K562 (cell line): Measurements from ENCODE around the gene YTHDF1. TPM values are rescaled to one million over a fixed set of nuclear protein-coding genes. Genes with fewer than 3 reads are reported as not detected.

Experiments
- ATAC-seq: fragments of 200-7000 bp; cut with Tn5 transposase; 3 replicates; pipeline ENCODE4 v1.9.1; 2020; ENCODE audit warnings: moderate library complexity
- BruUV-seq: library from RNA; stranded (reverse); fragments of 400-500 nt; replicated peaks from 2 replicates; lab custom pipeline; 2021; lab: Mats Ljungman, UMichigan
- CTCF ChIA-PET: fragments of 300-600 bp; formaldehyde crosslinking; extraction: SDS; loops from one replicate; lab custom pipeline; 2021; ENCODE audit warnings: low intra/inter-chr PET ratio; lab: Yijun Ruan, JAX
- POLR2A ChIA-PET: fragments of 300-600, 350-650 bp; sonication (Branson Sonifier 250); formaldehyde crosslinking; extraction: SDS; loops from one replicate; lab custom pipeline; 2021; ENCODE audit warnings: antibody characterized with exemption, inconsistent platforms; lab: Yijun Ruan, JAX
- DNase-seq, 4 experiments: peaks; one replicate each; pipeline versions ENCODE4 v3.0.0 to v3.0.0-alpha.2; 2011 to 2018; ENCODE audit warnings: low spot score in 3 of 4, mixed read lengths in 3 of 4; ENCODE audit errors: extremely low read depth in 1 of 4
- FAIRE-seq: peaks from 2 replicates; lab custom pipeline; 2011; peaks lifted over from hg19 to GRCh38; lab: Jason Lieb, UNC
- H2AFZ ChIP-seq: 2 replicates; pipeline ENCODE4 v1.6.0; 2011; ENCODE audit warnings: low read depth, low read length, control low read depth, inconsistent platforms
- H3K27ac ChIP-seq: fragments of 200-600 bp; 3 replicates; pipeline ENCODE4 v1.8.0; 2011; ENCODE audit warnings: low read depth, mild to moderate bottlenecking, control low read depth, inconsistent platforms, low read length, moderate library complexity, mixed read lengths; ENCODE audit errors: extremely low read depth
- H3K27me3 ChIP-seq, 2 experiments: fragments of 300-600 bp in 1 of 2; 2 replicates in 1 of 2; 3 replicates in 1 of 2; pipeline versions ENCODE4 v1.6.0 to v1.8.0; 2011; ENCODE audit warnings: inconsistent platforms in 2 of 2, low read length in 2 of 2, mild to moderate bottlenecking in 1 of 2, mixed read lengths in 1 of 2, moderate library complexity in 1 of 2; ENCODE audit not compliant: control insufficient read depth in 2 of 2, insufficient read depth in 2 of 2
- H3K36me3 ChIP-seq: fragments of 300-600 bp; 3 replicates; pipeline ENCODE4 v1.8.0; 2011; ENCODE audit warnings: mild to moderate bottlenecking, low read length, inconsistent platforms; ENCODE audit not compliant: control insufficient read depth, insufficient read depth
- H3K4me1 ChIP-seq, 2 experiments: fragments of 200-600 bp in 1 of 2; replicated peaks in 1 of 2; 2 replicates in 1 of 2; 3 replicates in 1 of 2; pipeline versions ENCODE4 v1.5.1 to v1.8.0; 2011; ENCODE audit warnings: inconsistent platforms in 2 of 2, low read length in 2 of 2, mild to moderate bottlenecking in 1 of 2, mixed read lengths in 1 of 2, moderate library complexity in 1 of 2; ENCODE audit not compliant: control insufficient read depth in 2 of 2, insufficient read depth in 2 of 2
- H3K4me2 ChIP-seq: 2 replicates; pipeline ENCODE4 v1.6.1; 2011; ENCODE audit warnings: low read length, control low read depth, inconsistent platforms, mixed read lengths; ENCODE audit not compliant: insufficient read depth
- H3K4me3 ChIP-seq: fragments of 200-600 bp; sonication (generic), shearing (Covaris generic); 2 replicates; pipeline ENCODE4 v1.5.1; 2016; ENCODE audit warnings: control low read depth, inconsistent platforms
- H3K79me2 ChIP-seq: fragments of 200-600 bp; 3 replicates; pipeline ENCODE4 v1.8.0; 2011; ENCODE audit warnings: low read length, inconsistent platforms; ENCODE audit not compliant: control insufficient read depth, insufficient read depth
- H3K9ac ChIP-seq, 2 experiments: 2 replicates each; pipeline versions ENCODE4 v1.6.0 to v1.6.1; 2011; ENCODE audit warnings: low read depth in 2 of 2, low read length in 2 of 2, control low read depth in 1 of 2, inconsistent platforms in 1 of 2, mild to moderate bottlenecking in 1 of 2, mixed read lengths in 1 of 2; ENCODE audit not compliant: insufficient read depth in 1 of 2
- H3K9me1 ChIP-seq: one replicate; pipeline ENCODE4 v1.6.0; 2011; ENCODE audit warnings: inconsistent platforms, mild to moderate bottlenecking, low read length, moderate library complexity; ENCODE audit not compliant: control insufficient read depth, insufficient read depth
- H3K9me3 ChIP-seq: replicated peaks from 2 replicates; pipeline ENCODE4 v1.5.1; 2011; ENCODE audit warnings: low read depth, low read length, inconsistent platforms; ENCODE audit not compliant: control insufficient read depth, insufficient read depth
- H4K20me1 ChIP-seq: replicated peaks from 2 replicates; pipeline ENCODE4 v1.6.1; 2011; ENCODE audit warnings: low read length, inconsistent platforms, mixed read lengths; ENCODE audit not compliant: control insufficient read depth, insufficient read depth
- NCOA2 ChIP-seq, 2 experiments: fragments of 450-650 bp; IDR thresholded peaks; 2 replicates each; pipeline ENCODE4 v1.6.1; 2018; ENCODE audit warnings: mild to moderate bottlenecking in 2 of 2, moderate library complexity in 1 of 2; ENCODE audit not compliant: partially characterized antibody in 2 of 2
- ZNF232 ChIP-seq: sonication (generic); formaldehyde crosslinking; IDR thresholded peaks from 2 replicates; pipeline ENCODE4 v1.8.0; 2022; ENCODE audit warnings: mild to moderate bottlenecking, missing genetic modification reagents
- ZNF780A ChIP-seq: fragments of 250-450 bp; sonication (Bioruptor Pico); IDR thresholded peaks from 2 replicates; pipeline ENCODE4 v1.5.0; 2021; ENCODE audit warnings: mild to moderate bottlenecking
- WGBS: fragments of 100-300 bp; shearing (Covaris generic); methylation state at CpG from one replicate; pipeline ENCODE4 v1.1.6; 2016; ENCODE audit warnings: low coverage, mixed read lengths; ENCODE audit not compliant: insufficient coverage; ENCODE audit errors: missing lambda C conversion rate; 5-methylcytosine and 5-hydroxymethylcytosine counted together
- in situ Hi-C: fragments of 300-500 bp; cut with MboI; formaldehyde crosslinking; loops from 4 replicates; pipeline ENCODE4 v1.15.0; 2018; ENCODE audit warnings: inconsistent platforms, mixed read lengths
- intact Hi-C: fragments of 100-400 bp; cut with micrococcal nuclease; formaldehyde crosslinking; loops from 2 replicates; pipeline ENCODE4 v1.14.2; 2022
- polyA plus RNA-seq, 8 experiments: library from polyadenylated mRNA; depleted of rRNA in 4 of 8; stranded (reverse) in 5 of 8; unstranded in 3 of 8; fragments of >200 nt; fragmentation: Nextera tagmentation in 2 of 8; fragmentation: Illumina TruSeq in 1 of 8; extraction: Ambion mirVana in 2 of 8; extraction: Trizol in 1 of 8; gene quantifications; 2 replicates each; pipeline versions ENCODE4 v1.2.1 to v1.2.3, GENCODE V29; 2011 to 2014; ENCODE audit warnings: inconsistent platforms in 1 of 8, missing spikeins in 1 of 8
- total RNA-seq, 7 experiments: library from RNA; depleted of rRNA in 6 of 7; stranded (reverse); fragments of >200 nt in 6 of 7; fragmentation: Illumina TruSeq in 2 of 7; extraction: Trizol in 2 of 7; gene quantifications; 2 replicates each; pipeline versions ENCODE4 v1.2.1 to v1.2.3, GENCODE V29; 2011 to 2021; ENCODE audit warnings: low replicate concordance in 1 of 7
- TF ChIP-seq, protein P1 (sequence below): fragments of 450-650 bp; IDR thresholded peaks from 2 replicates; pipeline ENCODE4 v1.6.1; 2016
- TF ChIP-seq, protein P2 (sequence below): fragments of 150-350 bp; conservative IDR thresholded peaks from 2 replicates; pipeline ENCODE4 v1.6.1; 2014; ENCODE audit warnings: low read length
- TF ChIP-seq, protein P3 (sequence below): sonication (generic); formaldehyde crosslinking; IDR thresholded peaks from 2 replicates; pipeline ENCODE4 v1.8.0; 2022; ENCODE audit warnings: mild to moderate bottlenecking, missing genetic modification reagents

The YTHDF1 gene
- total and polyA plus RNA-seq, 9 of the 15 experiments (the other 6 are each of a cell fraction or from before 2014, with no cell fraction given) = 10.1 to 42.4 (median 27.8) TPM

DNA sequence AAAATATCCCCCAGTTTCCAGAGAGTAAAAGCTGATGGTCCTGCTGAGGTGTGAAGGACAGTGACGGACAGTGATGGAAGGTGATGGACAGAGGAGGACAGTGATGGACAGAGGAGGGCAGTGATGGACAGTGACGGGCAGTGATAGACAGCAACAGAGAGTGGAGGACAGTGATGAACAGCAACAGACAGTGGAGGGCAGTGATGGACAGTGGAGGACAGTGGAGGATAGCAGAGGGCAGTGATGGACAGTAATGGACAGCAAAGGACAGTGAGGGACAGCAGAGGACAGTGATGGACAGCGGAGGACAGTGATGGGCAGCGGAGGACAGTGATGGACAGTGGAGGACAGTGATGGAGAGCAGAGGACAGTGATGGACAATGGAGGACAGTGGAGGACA, 41.0 kb upstream of the YTHDF1 start (continued):
- TF ChIP-seq ZNF232 (CRISPR knock-in tag) = no peak
- TF ChIP-seq, protein P1, sequence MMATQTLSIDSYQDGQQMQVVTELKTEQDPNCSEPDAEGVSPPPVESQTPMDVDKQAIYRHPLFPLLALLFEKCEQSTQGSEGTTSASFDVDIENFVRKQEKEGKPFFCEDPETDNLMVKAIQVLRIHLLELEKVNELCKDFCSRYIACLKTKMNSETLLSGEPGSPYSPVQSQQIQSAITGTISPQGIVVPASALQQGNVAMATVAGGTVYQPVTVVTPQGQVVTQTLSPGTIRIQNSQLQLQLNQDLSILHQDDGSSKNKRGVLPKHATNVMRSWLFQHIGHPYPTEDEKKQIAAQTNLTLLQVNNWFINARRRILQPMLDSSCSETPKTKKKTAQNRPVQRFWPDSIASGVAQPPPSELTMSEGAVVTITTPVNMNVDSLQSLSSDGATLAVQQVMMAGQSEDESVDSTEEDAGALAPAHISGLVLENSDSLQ = peak; percentile 96

DNA sequence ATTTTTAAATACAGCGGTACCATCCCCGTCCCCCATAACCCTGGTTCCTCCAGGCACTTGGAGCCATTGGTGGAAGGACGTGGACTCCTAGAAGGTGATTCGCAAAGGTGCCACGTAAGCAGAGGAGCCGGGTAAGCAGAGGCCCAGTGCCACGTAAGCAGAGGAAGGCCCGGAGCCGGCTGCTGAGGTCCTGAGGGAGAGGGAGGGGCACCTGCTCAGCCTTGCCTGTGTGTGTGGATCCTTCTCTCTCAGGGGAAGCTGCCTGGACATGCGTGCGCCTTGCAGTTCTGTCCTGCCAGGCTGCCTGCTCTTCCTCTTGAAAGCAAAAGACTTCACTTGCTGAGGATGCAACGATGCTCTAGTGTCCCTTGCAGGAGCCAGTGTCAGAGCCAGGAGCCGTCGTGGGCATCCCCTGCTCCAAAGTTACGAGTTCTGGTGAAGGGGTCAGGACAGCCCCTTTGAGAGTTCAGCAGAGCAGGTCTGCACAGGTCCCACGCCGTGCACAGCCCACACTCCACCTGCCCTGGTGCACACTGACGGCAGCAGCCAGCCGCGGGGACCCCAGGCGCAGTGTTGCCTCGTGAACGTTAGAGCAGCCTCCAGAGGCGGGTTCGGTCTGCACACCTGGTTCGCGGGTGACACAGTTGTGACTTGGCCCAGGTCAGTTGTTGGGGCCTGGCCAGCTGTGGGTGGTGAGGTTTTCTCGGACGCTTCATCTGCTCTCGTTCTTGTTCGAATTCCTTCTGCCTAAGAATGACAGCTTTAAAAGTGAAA, 40.2 kb upstream of the YTHDF1 start:
- 3% methylated on average over 25 of the region's 31 CpGs for WGBS
- ChIA-PET CTCF (no interaction called here), POLR2A (interaction anchor here (0.7 kb wide), 1 partner anchor 516 kb away, joined by 3 read pairs; no protein-coding TSS in a partner anchor)
- Histone ChIP-seq H3K9ac (no peak overlapping the region), H3K27ac (no peak overlapping the region), H2AFZ (no peak overlapping the region), H3K27me3 (peaks cover 39 to 84% of the 10 kb centered on the region in 2 experiments; a peak in 4 of 5 replicates), H3K9me3 (no peaks in the 10 kb centered on the region), H3K4me2 (no peak overlapping the region), H3K9me1 (no peaks in the 10 kb centered on the region), H4K20me1 (0 out of 2 replicates have a peak, but pooled peaks cover 15% of the 10 kb centered on the region), H3K4me3 (no peak overlapping the region), H3K36me3 (no peaks in the 10 kb centered on the region), H3K4me1 (peaks cover 0 to 32% of the 10 kb centered on the region in 2 experiments; a peak in 2 of 5 replicates), H3K79me2 (no peaks in the 10 kb centered on the region)
- DNase-seq (no peak), FAIRE-seq (no peak), ATAC-seq (no peak)
- intact Hi-C loops (no loop called here), in situ Hi-C loops (no loop called here)
- TF ChIP-seq, protein P2, sequence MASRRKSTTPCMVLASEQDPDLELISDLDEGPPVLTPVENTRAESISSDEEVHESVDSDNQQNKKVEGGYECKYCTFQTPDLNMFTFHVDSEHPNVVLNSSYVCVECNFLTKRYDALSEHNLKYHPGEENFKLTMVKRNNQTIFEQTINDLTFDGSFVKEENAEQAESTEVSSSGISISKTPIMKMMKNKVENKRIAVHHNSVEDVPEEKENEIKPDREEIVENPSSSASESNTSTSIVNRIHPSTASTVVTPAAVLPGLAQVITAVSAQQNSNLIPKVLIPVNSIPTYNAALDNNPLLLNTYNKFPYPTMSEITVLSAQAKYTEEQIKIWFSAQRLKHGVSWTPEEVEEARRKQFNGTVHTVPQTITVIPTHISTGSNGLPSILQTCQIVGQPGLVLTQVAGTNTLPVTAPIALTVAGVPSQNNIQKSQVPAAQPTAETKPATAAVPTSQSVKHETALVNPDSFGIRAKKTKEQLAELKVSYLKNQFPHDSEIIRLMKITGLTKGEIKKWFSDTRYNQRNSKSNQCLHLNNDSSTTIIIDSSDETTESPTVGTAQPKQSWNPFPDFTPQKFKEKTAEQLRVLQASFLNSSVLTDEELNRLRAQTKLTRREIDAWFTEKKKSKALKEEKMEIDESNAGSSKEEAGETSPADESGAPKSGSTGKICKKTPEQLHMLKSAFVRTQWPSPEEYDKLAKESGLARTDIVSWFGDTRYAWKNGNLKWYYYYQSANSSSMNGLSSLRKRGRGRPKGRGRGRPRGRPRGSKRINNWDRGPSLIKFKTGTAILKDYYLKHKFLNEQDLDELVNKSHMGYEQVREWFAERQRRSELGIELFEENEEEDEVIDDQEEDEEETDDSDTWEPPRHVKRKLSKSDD = no peak
- TF ChIP-seq, protein P3, sequence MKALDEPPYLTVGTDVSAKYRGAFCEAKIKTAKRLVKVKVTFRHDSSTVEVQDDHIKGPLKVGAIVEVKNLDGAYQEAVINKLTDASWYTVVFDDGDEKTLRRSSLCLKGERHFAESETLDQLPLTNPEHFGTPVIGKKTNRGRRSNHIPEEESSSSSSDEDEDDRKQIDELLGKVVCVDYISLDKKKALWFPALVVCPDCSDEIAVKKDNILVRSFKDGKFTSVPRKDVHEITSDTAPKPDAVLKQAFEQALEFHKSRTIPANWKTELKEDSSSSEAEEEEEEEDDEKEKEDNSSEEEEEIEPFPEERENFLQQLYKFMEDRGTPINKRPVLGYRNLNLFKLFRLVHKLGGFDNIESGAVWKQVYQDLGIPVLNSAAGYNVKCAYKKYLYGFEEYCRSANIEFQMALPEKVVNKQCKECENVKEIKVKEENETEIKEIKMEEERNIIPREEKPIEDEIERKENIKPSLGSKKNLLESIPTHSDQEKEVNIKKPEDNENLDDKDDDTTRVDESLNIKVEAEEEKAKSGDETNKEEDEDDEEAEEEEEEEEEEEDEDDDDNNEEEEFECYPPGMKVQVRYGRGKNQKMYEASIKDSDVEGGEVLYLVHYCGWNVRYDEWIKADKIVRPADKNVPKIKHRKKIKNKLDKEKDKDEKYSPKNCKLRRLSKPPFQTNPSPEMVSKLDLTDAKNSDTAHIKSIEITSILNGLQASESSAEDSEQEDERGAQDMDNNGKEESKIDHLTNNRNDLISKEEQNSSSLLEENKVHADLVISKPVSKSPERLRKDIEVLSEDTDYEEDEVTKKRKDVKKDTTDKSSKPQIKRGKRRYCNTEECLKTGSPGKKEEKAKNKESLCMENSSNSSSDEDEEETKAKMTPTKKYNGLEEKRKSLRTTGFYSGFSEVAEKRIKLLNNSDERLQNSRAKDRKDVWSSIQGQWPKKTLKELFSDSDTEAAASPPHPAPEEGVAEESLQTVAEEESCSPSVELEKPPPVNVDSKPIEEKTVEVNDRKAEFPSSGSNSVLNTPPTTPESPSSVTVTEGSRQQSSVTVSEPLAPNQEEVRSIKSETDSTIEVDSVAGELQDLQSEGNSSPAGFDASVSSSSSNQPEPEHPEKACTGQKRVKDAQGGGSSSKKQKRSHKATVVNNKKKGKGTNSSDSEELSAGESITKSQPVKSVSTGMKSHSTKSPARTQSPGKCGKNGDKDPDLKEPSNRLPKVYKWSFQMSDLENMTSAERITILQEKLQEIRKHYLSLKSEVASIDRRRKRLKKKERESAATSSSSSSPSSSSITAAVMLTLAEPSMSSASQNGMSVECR (CRISPR knock-in tag) = no peak
- TF ChIP-seq NCOA2 (IDR thresholded peaks at IDR 0.05; ENCODE audit: partially characterized antibody in 2 of 2) (no peak), ZNF780A (CRISPR knock-in tag) (no peak)
- BruUV-seq = no TSS peak
